Left ventricle myocardium superior (tissue), 1 donor: ENCODE measurements around the gene SMARCA2. TPM values are rescaled to one million over a fixed set of nuclear protein-coding genes. Genes with fewer than 3 reads are reported as not detected.
A peak's percentile ranks its signal among the peaks of the same experiment; 100 is the strongest.

Experiments
- ATAC-seq: fragments of 200-7000 bp; cut with Tn5 transposase; one replicate; pipeline ENCODE4 v1.9.1; 2020; ENCODE audit warnings: mild to moderate bottlenecking, moderate library complexity
- DNase-seq: peaks from one replicate; pipeline ENCODE4 v3.0.0-alpha.2; 2020
- intact Hi-C: fragments of 100-400 bp; cut with micrococcal nuclease; formaldehyde crosslinking; loops from one replicate; pipeline ENCODE4 v1.11.0; 2022
- total RNA-seq: library from RNA; stranded (reverse); fragmentation: NEBNext Ultra II Directional; extraction: Animal tissue kit (Norgen Biotek cat#: 25700); gene quantifications from one replicate; pipeline ENCODE4 v1.2.1, GENCODE V29; 2021
- donor health status: DM: no; HTN: yes; CAD: no; lungs with severe emphysema.

The SMARCA2 gene
- total RNA-seq, 1 donor from 2014 or later: 111 TPM

- intact Hi-C loops: no loop called here
- DNase-seq (no peak), ATAC-seq (no peak)
Measured at GRCh38 chr9:2180704-2181103, 165.6 kb downstream of the SMARCA2 start.

GRCh38 chr9:2181792-2182191 lies 166.6 kb downstream of the SMARCA2 start:
- ATAC-seq (peak; percentile 45), DNase-seq (peak; percentile 43)
- intact Hi-C loops: no loop called here

- DNase-seq (no peak), ATAC-seq (no peak)
- intact Hi-C loops: no loop called here
Measured at GRCh38 chr9:2190939-2191608, 175.9 kb downstream of the SMARCA2 start.

GRCh38 chr9:2191609-2191972 lies 176.4 kb downstream of the SMARCA2 start:
- intact Hi-C loops: no loop called here
- no peak for DNase-seq
- no peak for ATAC-seq

GRCh38 chr9:2192356-2192979 lies 177.3 kb downstream of the SMARCA2 start:
- intact Hi-C loops: no loop called here
- DNase-seq: no peak

GRCh38 chr9:2193552-2193951 lies 178.4 kb downstream of the SMARCA2 start:
- no peak for ATAC-seq
- intact Hi-C loops: no loop called here
- no peak for DNase-seq

More at GRCh38 chr9:2192356-2192979, 177.3 kb downstream of the SMARCA2 start:
- ATAC-seq: no peak

GRCh38 chr9:2195211-2195610 lies 180.1 kb downstream of the SMARCA2 start:
- ATAC-seq: no peak
- DNase-seq: no peak
- intact Hi-C loops: no loop called here

GRCh38 chr9:2196757-2197156 lies 181.6 kb downstream of the SMARCA2 start:
- intact Hi-C loops: no loop called here
- ATAC-seq (no peak), DNase-seq (no peak)

GRCh38 chr9:2198956-2199635 lies 183.9 kb downstream of the SMARCA2 start:
- intact Hi-C loops: no loop called here
- no peak for ATAC-seq
- no peak for DNase-seq

- ATAC-seq: no peak
- intact Hi-C loops: no loop called here
- DNase-seq: no peak
Measured at GRCh38 chr9:2199999-2200796, 185.1 kb downstream of the SMARCA2 start.

- DNase-seq: peak; percentile 43
- peak; percentile 99 for ATAC-seq
- intact Hi-C loops: no loop called here
Measured at GRCh38 chr9:2208465-2208864, 193.3 kb downstream of the SMARCA2 start.

GRCh38 chr9:2208991-2209390 lies 193.8 kb downstream of the SMARCA2 start:
- intact Hi-C loops: no loop called here
- ATAC-seq: peak; percentile 17

GRCh38 chr9:2209400-2209799 lies 194.3 kb downstream of the SMARCA2 start:
- DNase-seq (no peak), ATAC-seq (no peak)
- intact Hi-C loops: no loop called here

More at GRCh38 chr9:2208991-2209390, 193.8 kb downstream of the SMARCA2 start:
- DNase-seq: no peak

GRCh38 chr9:2210201-2210600 lies 195.1 kb downstream of the SMARCA2 start:
- DNase-seq: no peak
- no peak for ATAC-seq
- intact Hi-C loops: no loop called here

GRCh38 chr9:2213830-2214468 lies 198.8 kb downstream of the SMARCA2 start:
- DNase-seq (no peak), ATAC-seq (peak; percentile 25)
- intact Hi-C loops: no loop called here

- no peak for DNase-seq
- intact Hi-C loops: no loop called here
- ATAC-seq: peak; percentile 84
Measured at GRCh38 chr9:2214707-2215106, 199.6 kb downstream of the SMARCA2 start.

GRCh38 chr9:2215921-2216441 lies 200.8 kb downstream of the SMARCA2 start:
- ATAC-seq (peak; percentile 65), DNase-seq (no peak)
- intact Hi-C loops: no loop called here

- no peak for DNase-seq
- no peak for ATAC-seq
- intact Hi-C loops: no loop called here
Measured at GRCh38 chr9:2216591-2216990, 201.4 kb downstream of the SMARCA2 start.

GRCh38 chr9:2217540-2217939 lies 202.4 kb downstream of the SMARCA2 start:
- intact Hi-C loops: no loop called here

More at GRCh38 chr9:2217540-2217939, 202.4 kb downstream of the SMARCA2 start:
- no peak for ATAC-seq
- DNase-seq: no peak
